Ascending aorta (tissue), 2 donors: ENCODE data around the gene AKR1B15. TPM values are rescaled to one million over a fixed set of nuclear protein-coding genes. Genes with fewer than 3 reads are reported as not detected.

Experiments
- DNase-seq, 2 donors: peaks; one replicate each; pipeline ENCODE4 v3.0.0-alpha.2; 2019; ENCODE audit warnings: low spot score in 2 of 2
- H3K27ac ChIP-seq, 2 donors: fragments of 200-600 bp; sonication (generic); one replicate each; pipeline ENCODE4 v1.5.1; 2016 to 2017; ENCODE audit warnings: mild to moderate bottlenecking in 1 of 2
- H3K27me3 ChIP-seq: fragments of 200-600 bp; sonication (generic); one replicate; pipeline ENCODE4 v1.5.1; 2017
- H3K36me3 ChIP-seq, 2 donors: fragments of 200-600 bp; sonication (generic); one replicate each; pipeline ENCODE4 v1.5.1; 2016
- H3K4me1 ChIP-seq, 2 donors: fragments of 200-600 bp; sonication (generic); one replicate each; pipeline ENCODE4 v1.5.1; 2016 to 2017; ENCODE audit warnings: mild to moderate bottlenecking in 1 of 2
- H3K4me3 ChIP-seq, 2 donors: fragments of 200-600 bp; sonication (generic); one replicate each; pipeline ENCODE4 v1.5.1; 2016 to 2017; ENCODE audit warnings: mild to moderate bottlenecking in 1 of 2
- H3K9me3 ChIP-seq, 2 donors: fragments of 200-600 bp; sonication (generic); one replicate each; pipeline ENCODE4 v1.5.1; 2016
- intact Hi-C: fragments of 100-400 bp; cut with DNase I; formaldehyde crosslinking; loops from one replicate; pipeline ENCODE4 v1.15.1; 2023
- total RNA-seq: library from RNA; depleted of rRNA; stranded (reverse); fragments of >200 nt; gene quantifications from one replicate; pipeline ENCODE4 v1.1.0, GENCODE V29; 2016
- TF ChIP-seq, protein P1 (sequence below), 3 experiments: fragments of 200-600 bp in 2 of 3; fragments of 450-650 bp in 1 of 3; sonication (generic) in 2 of 3; IDR thresholded peaks; one replicate each; pipeline ENCODE4 v1.5.1; 2016 to 2019; ENCODE audit warnings: antibody characterized with exemption in 3 of 3, mild to moderate bottlenecking in 1 of 3, moderate library complexity in 1 of 3

The AKR1B15 gene
- total RNA-seq, 1 donor from 2014 or later, result not detected

GRCh38 chr7:134602881-134603451, 54.1 kb downstream of the AKR1B15 start:
- Histone ChIP-seq H3K4me1 (no peaks in the 10 kb centered on the region), H3K27ac (peak overlapping the region; percentile 11 to 48), H3K36me3 (no peaks in the 10 kb centered on the region), H3K27me3 (no peaks in the 10 kb centered on the region), H3K9me3 (no peaks in the 10 kb centered on the region), H3K4me3 (peak overlapping the region in 1 of 2 donors; percentile 5)
- TF ChIP-seq, protein P1, sequence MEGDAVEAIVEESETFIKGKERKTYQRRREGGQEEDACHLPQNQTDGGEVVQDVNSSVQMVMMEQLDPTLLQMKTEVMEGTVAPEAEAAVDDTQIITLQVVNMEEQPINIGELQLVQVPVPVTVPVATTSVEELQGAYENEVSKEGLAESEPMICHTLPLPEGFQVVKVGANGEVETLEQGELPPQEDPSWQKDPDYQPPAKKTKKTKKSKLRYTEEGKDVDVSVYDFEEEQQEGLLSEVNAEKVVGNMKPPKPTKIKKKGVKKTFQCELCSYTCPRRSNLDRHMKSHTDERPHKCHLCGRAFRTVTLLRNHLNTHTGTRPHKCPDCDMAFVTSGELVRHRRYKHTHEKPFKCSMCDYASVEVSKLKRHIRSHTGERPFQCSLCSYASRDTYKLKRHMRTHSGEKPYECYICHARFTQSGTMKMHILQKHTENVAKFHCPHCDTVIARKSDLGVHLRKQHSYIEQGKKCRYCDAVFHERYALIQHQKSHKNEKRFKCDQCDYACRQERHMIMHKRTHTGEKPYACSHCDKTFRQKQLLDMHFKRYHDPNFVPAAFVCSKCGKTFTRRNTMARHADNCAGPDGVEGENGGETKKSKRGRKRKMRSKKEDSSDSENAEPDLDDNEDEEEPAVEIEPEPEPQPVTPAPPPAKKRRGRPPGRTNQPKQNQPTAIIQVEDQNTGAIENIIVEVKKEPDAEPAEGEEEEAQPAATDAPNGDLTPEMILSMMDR (IDR thresholded peaks at IDR 0.05), result no peak
- intact Hi-C loops, result loop anchor here (1.0 to 10.0 kb wide), 2 partner anchors 171 to 288 kb away; partner anchors contain the start of gene SLC35B4
- no peak for DNase-seq

- no peaks in the 10 kb centered on the region for H3K36me3 ChIP-seq
- H3K4me1 ChIP-seq, result no peaks in the 10 kb centered on the region
- H3K9me3 ChIP-seq, result no peaks in the 10 kb centered on the region
- no peak overlapping the region for H3K27ac ChIP-seq
- H3K4me3 ChIP-seq, result peak overlapping the region in 1 of 2 donors; percentile 24
- DNase-seq, result peak in 1 of 2 donors; percentile 77
- no peaks in the 10 kb centered on the region for H3K27me3 ChIP-seq
- TF ChIP-seq, protein P1 (IDR thresholded peaks at IDR 0.05), result peak; percentile 84 to 92 (median 86)
- intact Hi-C loops, result loop anchor here (1.0 to 10.0 kb wide), 4 partner anchors 59 to 291 kb away; partner anchors contain the start of gene SLC35B4
Measured at GRCh38 chr7:134605978-134606923, 57.3 kb downstream of the AKR1B15 start.

- Histone ChIP-seq H3K4me3 (no peak overlapping the region), H3K27ac (no peak overlapping the region), H3K9me3 (no peaks in the 10 kb centered on the region), H3K4me1 (peaks cover 0 to 11% of the 10 kb centered on the region in 2 donors), H3K27me3 (no peaks in the 10 kb centered on the region), H3K36me3 (no peaks in the 10 kb centered on the region)
- TF ChIP-seq, protein P1 (IDR thresholded peaks at IDR 0.05), result no peak
- intact Hi-C loops, result no loop called here
- DNase-seq, result no peak
Measured at GRCh38 chr7:134611611-134612151, 62.8 kb downstream of the AKR1B15 start.

- Histone ChIP-seq H3K4me3 (no peak overlapping the region), H3K4me1 (peaks cover 0 to 11% of the 10 kb centered on the region in 2 donors), H3K27me3 (no peaks in the 10 kb centered on the region), H3K9me3 (no peaks in the 10 kb centered on the region), H3K36me3 (no peaks in the 10 kb centered on the region), H3K27ac (no peak overlapping the region)
- intact Hi-C loops, result no loop called here
- TF ChIP-seq, protein P1 (IDR thresholded peaks at IDR 0.05), result no peak
- no peak for DNase-seq
Measured at GRCh38 chr7:134612197-134612596, 63.3 kb downstream of the AKR1B15 start.

DNA sequence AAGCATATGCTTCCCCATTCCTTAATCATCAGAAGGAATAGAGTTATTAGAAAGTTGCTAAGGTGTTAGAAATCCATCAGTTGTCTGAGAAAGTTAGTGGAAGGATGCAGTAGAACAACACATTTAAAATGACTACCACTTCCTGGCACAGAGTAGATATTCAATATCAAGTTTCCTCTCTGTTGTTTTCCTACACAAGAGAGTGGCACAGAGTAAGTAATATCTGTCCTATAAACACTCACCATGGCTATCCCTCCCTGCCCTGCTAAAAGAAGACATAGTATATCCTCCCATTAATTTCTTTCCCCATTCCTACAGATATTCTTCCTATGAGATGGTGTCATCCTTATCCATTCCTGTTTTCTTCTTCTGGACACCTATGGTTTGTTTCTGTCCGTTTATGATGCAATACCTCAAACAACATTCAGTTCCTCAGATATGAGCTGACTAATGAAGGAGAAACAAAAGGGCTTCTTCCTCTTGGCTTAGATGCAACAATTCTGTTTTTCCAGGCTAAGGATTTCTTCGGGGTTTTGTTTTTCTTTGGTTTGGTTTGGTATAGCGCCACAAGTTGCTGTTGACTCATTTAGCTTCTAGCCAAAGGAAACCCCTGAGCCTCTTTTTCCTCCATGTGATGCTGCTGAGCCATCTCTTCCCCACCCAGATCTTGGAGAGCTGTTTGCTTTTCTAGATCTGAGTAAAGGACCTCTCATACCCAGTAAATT, 64.9 kb downstream of the AKR1B15 start:
- no peaks in the 10 kb centered on the region for H3K9me3 ChIP-seq
- no peaks in the 10 kb centered on the region for H3K27me3 ChIP-seq
- H3K27ac ChIP-seq, result peak overlapping the region; percentile 41 to 63
- peaks cover 0 to 11% of the 10 kb centered on the region in 2 donors for H3K4me1 ChIP-seq
- peak in 1 of 2 donors; percentile 77 for DNase-seq
- H3K4me3 ChIP-seq, result no peak overlapping the region
- intact Hi-C loops, result loop anchor here (2.0 kb wide), 1 partner anchor 33 kb away; the partner anchor contains the start of gene BPGM
- H3K36me3 ChIP-seq, result no peaks in the 10 kb centered on the region
- TF ChIP-seq, protein P1 (IDR thresholded peaks at IDR 0.05), result no peak
